Prostate gland (tissue), 2 donors: ENCODE measurements around the gene GADD45B.

ENCODE experiments used
- POLR2A ChIP-seq: fragments of 450-650 bp; IDR thresholded peaks from one replicate; pipeline ENCODE4 v1.6.1; 2016; ENCODE audit warnings: antibody characterized with exemption, mild to moderate bottlenecking
- TF ChIP-seq, protein P1 (sequence below), 4 experiments: fragments of 200-600 bp in 2 of 4; fragments of 450-650 bp in 2 of 4; sonication (generic) in 2 of 4; IDR thresholded peaks; 1 replicate in 3 of 4; 2 replicates in 1 of 4; pipeline ENCODE4 v1.5.1; 2016 to 2019; ENCODE audit warnings: antibody characterized with exemption in 4 of 4, mild to moderate bottlenecking in 2 of 4, moderate library complexity in 2 of 4

DNA sequence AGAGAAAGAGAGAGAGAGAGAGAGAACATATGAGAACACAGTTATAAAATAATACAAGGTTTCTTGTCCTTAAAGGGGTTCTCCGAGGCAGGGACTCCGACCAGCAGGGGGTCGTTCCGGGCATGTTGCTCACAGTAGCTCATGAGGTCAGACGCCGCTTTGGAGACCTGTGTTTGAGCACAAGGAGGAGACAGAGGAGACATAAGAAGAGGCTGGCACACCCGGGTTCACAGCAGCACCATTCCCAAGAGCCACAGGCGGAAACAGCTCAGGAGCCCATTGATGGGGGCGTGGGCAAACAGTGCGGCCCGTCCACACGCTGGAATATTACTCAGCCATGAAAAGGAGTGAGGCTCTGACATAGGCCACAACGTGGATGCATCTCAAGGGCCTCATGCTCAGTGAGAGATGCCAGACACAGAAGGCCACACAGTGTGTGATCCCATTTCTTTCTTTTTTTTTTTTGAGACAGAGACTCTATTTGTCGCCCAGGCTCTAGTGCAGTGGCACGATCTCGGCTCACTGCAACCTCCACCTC, 39.1 kb downstream of the GADD45B start:
- TF ChIP-seq, protein P1, sequence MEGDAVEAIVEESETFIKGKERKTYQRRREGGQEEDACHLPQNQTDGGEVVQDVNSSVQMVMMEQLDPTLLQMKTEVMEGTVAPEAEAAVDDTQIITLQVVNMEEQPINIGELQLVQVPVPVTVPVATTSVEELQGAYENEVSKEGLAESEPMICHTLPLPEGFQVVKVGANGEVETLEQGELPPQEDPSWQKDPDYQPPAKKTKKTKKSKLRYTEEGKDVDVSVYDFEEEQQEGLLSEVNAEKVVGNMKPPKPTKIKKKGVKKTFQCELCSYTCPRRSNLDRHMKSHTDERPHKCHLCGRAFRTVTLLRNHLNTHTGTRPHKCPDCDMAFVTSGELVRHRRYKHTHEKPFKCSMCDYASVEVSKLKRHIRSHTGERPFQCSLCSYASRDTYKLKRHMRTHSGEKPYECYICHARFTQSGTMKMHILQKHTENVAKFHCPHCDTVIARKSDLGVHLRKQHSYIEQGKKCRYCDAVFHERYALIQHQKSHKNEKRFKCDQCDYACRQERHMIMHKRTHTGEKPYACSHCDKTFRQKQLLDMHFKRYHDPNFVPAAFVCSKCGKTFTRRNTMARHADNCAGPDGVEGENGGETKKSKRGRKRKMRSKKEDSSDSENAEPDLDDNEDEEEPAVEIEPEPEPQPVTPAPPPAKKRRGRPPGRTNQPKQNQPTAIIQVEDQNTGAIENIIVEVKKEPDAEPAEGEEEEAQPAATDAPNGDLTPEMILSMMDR (IDR thresholded peaks at IDR 0.05) = no peak
- no peak for TF ChIP-seq POLR2A
